ENCODE results near the gene DBR1.

DNA sequence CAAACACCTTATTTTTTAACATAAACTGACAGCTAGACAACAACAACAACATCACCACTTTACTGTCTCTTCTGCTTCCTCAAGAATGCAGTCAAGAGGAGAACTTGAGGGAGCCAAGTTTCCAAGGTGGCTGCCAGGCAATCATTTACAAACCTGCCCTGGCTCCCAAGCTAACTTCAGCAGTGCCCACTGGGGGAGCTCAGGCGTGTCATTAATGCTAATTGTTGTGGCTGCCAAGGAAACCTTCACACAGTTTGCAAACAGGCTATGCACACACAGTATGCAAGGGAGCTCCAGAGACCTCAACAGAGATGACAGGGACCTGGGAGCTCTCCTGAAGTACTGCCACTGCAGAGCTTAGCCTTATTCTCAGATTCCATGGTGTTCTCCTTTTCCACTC, 61.4 kb downstream of the DBR1 start:
- TF ChIP-seq CTCF (IDR thresholded peaks at IDR 0.05; ENCODE audit: borderline replicate concordance, extremely low read depth, low read length, poor library complexity, severe bottlenecking) (no peak), EZH2 (IDR thresholded peaks at IDR 0.05; ENCODE audit: borderline replicate concordance, low read depth, low read length, severe bottlenecking) (no peak)

All from DND-41 (cell line).